SHP77 (cell line): Measurements from ENCODE around the gene BCO1.

Source experiments
- DNase-seq, 2 experiments: peaks; one replicate each; lab custom pipeline; 2025; lab: John Stamatoyannopoulos, UW

BCO1 gene

GRCh38 chr16:81232740-81233367 lies 5.6 kb upstream of the BCO1 start:
- DNase-seq, result no peak

GRCh38 chr16:81237282-81237681 lies 1.2 kb upstream of the BCO1 start:
- no peak for DNase-seq

GRCh38 chr16:81237942-81238295 lies 570 bp upstream of the BCO1 start:
- no peak for DNase-seq

- no peak for DNase-seq
These were observed 1.1 kb downstream of the BCO1 start for GRCh38 chr16:81239367-81240121.

- DNase-seq, result no peak
These were observed 3.2 kb downstream of the BCO1 start for GRCh38 chr16:81241706-81242105.

GRCh38 chr16:81242977-81243618 lies 4.6 kb downstream of the BCO1 start:
- no peak for DNase-seq

GRCh38 chr16:81243942-81244341 lies 5.5 kb downstream of the BCO1 start:
- no peak for DNase-seq

GRCh38 chr16:81251871-81252270 lies 13.4 kb downstream of the BCO1 start:
- DNase-seq, result no peak

- no peak for DNase-seq
These were observed 14.7 kb downstream of the BCO1 start for GRCh38 chr16:81253141-81253540.

GRCh38 chr16:81254922-81255526 lies 16.5 kb downstream of the BCO1 start:
- DNase-seq, result no peak

- no peak for DNase-seq
These were observed 21.4 kb downstream of the BCO1 start for GRCh38 chr16:81259916-81260315.

- DNase-seq, result no peak
These were observed 22.7 kb downstream of the BCO1 start for GRCh38 chr16:81261049-81261648.

- DNase-seq, result no peak
These were observed 25.2 kb downstream of the BCO1 start for GRCh38 chr16:81263470-81264220.

- DNase-seq, result no peak
These were observed 25.9 kb downstream of the BCO1 start for GRCh38 chr16:81264386-81264785.

- DNase-seq, result no peak
These were observed 26.6 kb downstream of the BCO1 start for GRCh38 chr16:81265052-81265451.

GRCh38 chr16:81265658-81266451 lies 27.4 kb downstream of the BCO1 start:
- DNase-seq, result no peak

GRCh38 chr16:81266680-81267095 lies 28.2 kb downstream of the BCO1 start:
- DNase-seq, result peak in 1 of 2 experiments; percentile 39

- no peak for DNase-seq
These were observed 30.0 kb downstream of the BCO1 start for GRCh38 chr16:81268509-81268908.

GRCh38 chr16:81273223-81273950 lies 34.9 kb downstream of the BCO1 start:
- DNase-seq, result no peak

GRCh38 chr16:81275064-81275532 lies 36.6 kb downstream of the BCO1 start:
- DNase-seq, result no peak
